Measurements from ENCODE around the gene SH3YL1. TPM values are rescaled to one million over a fixed set of nuclear protein-coding genes. Genes with fewer than 3 reads are reported as not detected.

The SH3YL1 gene
- total RNA-seq, 1 experiment from 2014 or later: 26.5 TPM

DNA sequence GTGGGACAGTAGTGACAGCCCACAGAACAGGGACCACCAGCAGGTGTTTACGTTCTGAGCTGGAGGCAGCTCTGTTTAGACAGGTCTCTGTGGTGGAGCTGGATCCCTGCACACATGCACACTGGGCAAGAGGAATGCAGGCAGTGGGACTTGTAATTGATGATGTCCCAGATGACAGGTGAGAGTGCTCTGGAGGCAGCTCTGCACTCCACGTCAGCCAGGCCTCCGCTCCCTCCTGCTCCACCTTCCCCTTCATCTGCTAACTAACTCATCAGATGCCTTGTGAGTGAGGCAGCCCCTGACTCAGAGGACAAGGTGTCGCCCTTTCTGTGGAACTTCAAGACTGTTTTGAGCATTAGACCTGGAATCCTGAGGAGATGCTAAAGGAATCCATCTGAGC, 53.2 kb downstream of the SH3YL1 start:
- Histone ChIP-seq H3K27me3 (ENCODE audit: insufficient read depth, low read length) (no peaks in the 10 kb centered on the region; the same call in 1 of the 2 replicates), H3K4me1 (ENCODE audit: insufficient read depth, low read length) (no peaks in the 10 kb centered on the region), H3K79me2 (ENCODE audit: insufficient read depth, low read length) (no peaks in the 10 kb centered on the region), H2BK12ac (ENCODE audit: insufficient read length, low read depth, low read length) (no peak overlapping the region), H2BK15ac (ENCODE audit: low read depth, low read length) (no peak overlapping the region), H3K56ac (ENCODE audit: insufficient read length, low read depth, low read length) (no peak overlapping the region), H2BK5ac (ENCODE audit: insufficient read length, low read length) (no peak overlapping the region), H3K9me3 (ENCODE audit: control insufficient read depth, low read depth, low read length) (no peaks in the 10 kb centered on the region), H2BK120ac (ENCODE audit: low read depth, low read length, poor library complexity, severe bottlenecking) (no peak overlapping the region), H4K8ac (replicated peaks; ENCODE audit: insufficient read length, low read depth, low read length) (no peak overlapping the region), H2AK5ac (ENCODE audit: insufficient read length, low read length) (no peak overlapping the region), H4K20me1 (ENCODE audit: control insufficient read depth, insufficient read depth, insufficient read length) (no peaks in the 10 kb centered on the region), H3K79me1 (ENCODE audit: insufficient read depth, low read depth, low read length, poor library complexity, severe bottlenecking) (no peaks in the 10 kb centered on the region), H3K4ac (ENCODE audit: low read depth, low read length) (no peak overlapping the region), H2BK20ac (ENCODE audit: low read depth, low read length, poor library complexity, severe bottlenecking) (no peak overlapping the region), H3K23me2 (ENCODE audit: insufficient read length, low read depth, low read length, poor library complexity, severe bottlenecking) (no peaks in the 10 kb centered on the region), H3K23ac (ENCODE audit: insufficient read length, low read depth, low read length) (no peak overlapping the region), H3K27ac (ENCODE audit: insufficient read length, low read depth, low read length) (no peak overlapping the region), H4K91ac (ENCODE audit: insufficient read length, low read depth, low read length) (no peak overlapping the region), H4K5ac (ENCODE audit: insufficient read length, low read depth, low read length) (no peak overlapping the region), H2AFZ (ENCODE audit: low read length) (no peak overlapping the region), H3K9ac (ENCODE audit: extremely low read depth, insufficient read length, low read length) (no peak overlapping the region), H3K4me2 (ENCODE audit: insufficient read depth, insufficient read length, low read length) (no peak overlapping the region), H3K14ac (ENCODE audit: insufficient read depth, low read length) (no peak overlapping the region), H3T11ph (ENCODE audit: low read length) (no peak overlapping the region), H3K18ac (ENCODE audit: insufficient read length, low read depth, low read length) (no peak overlapping the region)
- Mint-ChIP-seq H3K4me3 (no peak overlapping the region), H3K27ac (no peak overlapping the region), H3K9me3 (peaks cover 15 to 18% of the 10 kb centered on the region in 2 experiments), H3K4me1 (no peaks in the 10 kb centered on the region), H3K27me3 (ENCODE audit: low read depth) (peaks cover 32% of the 10 kb centered on the region), H3K36me3 (ENCODE audit: insufficient read depth in 1 of 3, low read depth in 3 of 3) (peaks cover 0 to 6% (median 0%) of the 10 kb centered on the region in 3 experiments; a peak in 2 of 7 replicates)
- TF ChIP-seq, protein P1, sequence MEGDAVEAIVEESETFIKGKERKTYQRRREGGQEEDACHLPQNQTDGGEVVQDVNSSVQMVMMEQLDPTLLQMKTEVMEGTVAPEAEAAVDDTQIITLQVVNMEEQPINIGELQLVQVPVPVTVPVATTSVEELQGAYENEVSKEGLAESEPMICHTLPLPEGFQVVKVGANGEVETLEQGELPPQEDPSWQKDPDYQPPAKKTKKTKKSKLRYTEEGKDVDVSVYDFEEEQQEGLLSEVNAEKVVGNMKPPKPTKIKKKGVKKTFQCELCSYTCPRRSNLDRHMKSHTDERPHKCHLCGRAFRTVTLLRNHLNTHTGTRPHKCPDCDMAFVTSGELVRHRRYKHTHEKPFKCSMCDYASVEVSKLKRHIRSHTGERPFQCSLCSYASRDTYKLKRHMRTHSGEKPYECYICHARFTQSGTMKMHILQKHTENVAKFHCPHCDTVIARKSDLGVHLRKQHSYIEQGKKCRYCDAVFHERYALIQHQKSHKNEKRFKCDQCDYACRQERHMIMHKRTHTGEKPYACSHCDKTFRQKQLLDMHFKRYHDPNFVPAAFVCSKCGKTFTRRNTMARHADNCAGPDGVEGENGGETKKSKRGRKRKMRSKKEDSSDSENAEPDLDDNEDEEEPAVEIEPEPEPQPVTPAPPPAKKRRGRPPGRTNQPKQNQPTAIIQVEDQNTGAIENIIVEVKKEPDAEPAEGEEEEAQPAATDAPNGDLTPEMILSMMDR (conservative IDR thresholded peaks at IDR 0.05): no peak
- no peak for DNase-seq
- no CpG with 5 or more reads among the region's 4 CpGs for WGBS (ENCODE audit: extremely low coverage, insufficient read length, low lambda C conversion rate)

Measured in H9 (cell line).